Cardiac fibroblast (primary cell): Measurements from ENCODE around the gene CTNND2.

Experiments
- DNase-seq, 2 donors: peaks; one replicate each; pipeline versions ENCODE4 v3.0.0 to v3.0.0-alpha.2; 2010; ENCODE audit warnings: low read depth in 2 of 2
- H3K4me3 ChIP-seq, 2 donors: replicated peaks in 1 of 2; 1 replicate in 1 of 2; 2 replicates in 1 of 2; pipeline ENCODE4 v1.5.1; 2011; ENCODE audit warnings: low read depth in 2 of 2, low read length in 2 of 2, mild to moderate bottlenecking in 2 of 2, moderate library complexity in 1 of 2
- TF ChIP-seq, protein P1 (sequence below): IDR thresholded peaks from one replicate; pipeline ENCODE4 v1.5.1; 2011; ENCODE audit warnings: low read depth, mild to moderate bottlenecking, low read length, inconsistent platforms

CTNND2 gene

DNA sequence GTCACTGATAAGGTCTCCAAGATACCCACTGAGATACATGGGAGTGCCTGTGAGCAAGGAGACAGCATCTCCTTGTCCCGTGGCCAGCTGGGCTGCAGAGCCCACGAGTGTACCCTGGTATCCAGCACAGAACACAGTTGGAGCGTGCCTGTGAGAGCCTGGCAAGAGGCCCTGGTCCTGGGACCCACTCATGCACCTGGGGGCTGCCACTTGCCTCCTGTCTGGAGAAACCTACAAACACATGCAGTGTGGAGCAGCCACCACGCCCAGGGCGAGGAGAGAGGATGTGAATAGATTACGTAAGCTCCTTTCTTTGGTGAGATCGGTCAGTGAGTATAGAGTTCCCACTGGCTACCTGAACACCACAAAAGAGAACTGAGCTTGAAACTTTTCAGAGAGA lies 88.3 kb downstream of the CTNND2 start:
- DNase-seq, result no peak
- H3K4me3 ChIP-seq, result no peak overlapping the region
- TF ChIP-seq, protein P1, sequence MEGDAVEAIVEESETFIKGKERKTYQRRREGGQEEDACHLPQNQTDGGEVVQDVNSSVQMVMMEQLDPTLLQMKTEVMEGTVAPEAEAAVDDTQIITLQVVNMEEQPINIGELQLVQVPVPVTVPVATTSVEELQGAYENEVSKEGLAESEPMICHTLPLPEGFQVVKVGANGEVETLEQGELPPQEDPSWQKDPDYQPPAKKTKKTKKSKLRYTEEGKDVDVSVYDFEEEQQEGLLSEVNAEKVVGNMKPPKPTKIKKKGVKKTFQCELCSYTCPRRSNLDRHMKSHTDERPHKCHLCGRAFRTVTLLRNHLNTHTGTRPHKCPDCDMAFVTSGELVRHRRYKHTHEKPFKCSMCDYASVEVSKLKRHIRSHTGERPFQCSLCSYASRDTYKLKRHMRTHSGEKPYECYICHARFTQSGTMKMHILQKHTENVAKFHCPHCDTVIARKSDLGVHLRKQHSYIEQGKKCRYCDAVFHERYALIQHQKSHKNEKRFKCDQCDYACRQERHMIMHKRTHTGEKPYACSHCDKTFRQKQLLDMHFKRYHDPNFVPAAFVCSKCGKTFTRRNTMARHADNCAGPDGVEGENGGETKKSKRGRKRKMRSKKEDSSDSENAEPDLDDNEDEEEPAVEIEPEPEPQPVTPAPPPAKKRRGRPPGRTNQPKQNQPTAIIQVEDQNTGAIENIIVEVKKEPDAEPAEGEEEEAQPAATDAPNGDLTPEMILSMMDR, result no peak

DNA sequence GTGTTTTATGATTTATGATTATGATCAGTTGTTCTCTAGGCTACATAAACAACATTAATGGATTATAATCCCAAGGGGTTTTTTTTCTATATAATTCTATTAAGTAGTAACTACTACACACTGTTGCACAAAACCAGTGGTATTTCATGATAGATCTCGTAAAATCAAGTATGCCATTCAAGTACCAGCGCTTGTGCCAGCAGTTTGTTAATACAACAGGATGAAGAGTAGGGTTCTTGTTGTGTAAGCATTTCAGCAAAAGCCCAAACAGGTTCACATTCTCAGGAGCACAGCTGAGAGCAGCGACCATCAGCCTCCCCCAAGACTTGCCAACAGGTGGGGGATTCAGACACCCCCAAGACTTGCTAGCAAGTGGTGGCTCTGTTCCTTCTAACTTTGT lies 88.8 kb downstream of the CTNND2 start:
- TF ChIP-seq, protein P1, result no peak
- no peak for DNase-seq

DNA sequence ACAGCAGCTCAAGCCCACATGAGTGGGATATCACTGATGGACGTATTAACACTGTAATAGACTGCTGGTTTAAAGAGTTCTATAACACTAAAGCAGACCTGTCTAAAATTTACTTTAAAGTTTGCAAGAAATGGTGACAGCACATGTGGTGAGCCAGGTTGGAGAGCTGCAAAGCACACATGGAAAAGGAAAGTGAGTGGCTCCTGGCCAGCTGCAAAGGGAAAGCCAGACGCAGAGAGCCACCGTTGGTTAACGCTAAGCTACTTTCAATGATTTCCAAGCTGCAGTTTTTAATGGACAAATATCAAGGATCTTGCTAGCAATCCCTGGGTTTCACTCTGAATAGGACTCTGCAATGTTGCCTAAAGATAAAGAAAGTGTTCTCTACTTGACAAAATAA lies 89.9 kb downstream of the CTNND2 start:
- TF ChIP-seq, protein P1, result no peak
- no peak overlapping the region for H3K4me3 ChIP-seq
- no peak for DNase-seq

More for the DNA sequence above, 88.8 kb downstream of the CTNND2 start:
- H3K4me3 ChIP-seq, result no peak overlapping the region

DNA sequence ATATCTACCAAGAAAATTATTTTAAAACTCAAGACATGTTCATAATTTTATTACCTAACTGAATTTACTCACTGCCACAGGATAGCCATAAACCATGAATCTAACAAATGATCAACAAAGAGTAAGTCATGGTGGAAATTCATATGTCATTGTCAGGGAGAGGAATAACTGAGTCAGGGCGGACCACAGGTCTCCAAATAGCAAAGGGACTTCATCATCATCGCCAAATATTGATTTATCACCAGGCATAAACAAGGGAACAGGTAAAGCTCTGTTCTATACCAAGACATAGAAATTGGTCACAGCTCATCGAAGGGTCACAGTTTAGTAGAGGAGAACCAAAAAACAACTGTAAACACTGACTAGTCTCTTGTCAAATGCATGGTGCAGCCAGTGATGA lies 94.8 kb downstream of the CTNND2 start:
- DNase-seq, result no peak
- TF ChIP-seq, protein P1, result no peak
- no peak overlapping the region for H3K4me3 ChIP-seq

DNA sequence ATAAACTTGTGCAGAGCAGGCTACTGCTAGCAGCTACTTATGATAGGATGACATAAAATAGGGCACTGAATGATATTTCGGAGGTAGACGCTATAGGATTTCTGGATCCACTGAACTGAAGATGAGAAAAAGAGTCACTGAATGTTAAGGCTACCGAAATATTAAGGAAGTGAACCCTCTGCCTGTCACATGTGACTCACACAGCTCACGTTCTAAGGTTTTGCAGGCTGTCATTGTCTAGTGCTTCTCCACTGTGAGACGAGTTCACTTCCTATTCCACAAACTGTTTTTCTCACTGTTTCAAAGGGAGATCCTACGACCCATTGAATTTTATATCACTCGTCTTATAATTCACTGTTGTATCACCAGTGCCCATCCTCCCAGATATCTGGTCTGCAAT lies 100.8 kb downstream of the CTNND2 start:
- TF ChIP-seq, protein P1, result no peak
- no peak for DNase-seq
- H3K4me3 ChIP-seq, result no peak overlapping the region

DNA sequence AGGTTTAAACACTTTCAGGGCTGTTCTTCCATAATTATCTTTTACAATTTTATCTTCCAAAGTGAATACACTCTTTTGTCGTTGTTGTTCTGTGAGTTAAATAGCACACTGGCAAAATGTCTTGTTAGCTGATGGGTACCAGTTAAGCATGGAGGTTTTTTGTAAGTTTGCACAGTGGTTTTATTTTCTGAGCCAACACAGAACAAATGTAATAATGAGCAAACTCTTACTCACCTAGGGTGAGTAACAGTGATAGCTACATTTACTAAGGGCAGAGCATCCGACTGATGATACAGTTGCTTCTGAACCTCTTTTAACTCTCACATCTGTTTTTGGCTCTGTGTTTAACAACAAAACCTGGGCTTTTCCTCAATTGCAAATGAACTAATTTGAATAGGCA lies 103.2 kb downstream of the CTNND2 start:
- H3K4me3 ChIP-seq, result no peak overlapping the region
- TF ChIP-seq, protein P1, result no peak
- no peak for DNase-seq

DNA sequence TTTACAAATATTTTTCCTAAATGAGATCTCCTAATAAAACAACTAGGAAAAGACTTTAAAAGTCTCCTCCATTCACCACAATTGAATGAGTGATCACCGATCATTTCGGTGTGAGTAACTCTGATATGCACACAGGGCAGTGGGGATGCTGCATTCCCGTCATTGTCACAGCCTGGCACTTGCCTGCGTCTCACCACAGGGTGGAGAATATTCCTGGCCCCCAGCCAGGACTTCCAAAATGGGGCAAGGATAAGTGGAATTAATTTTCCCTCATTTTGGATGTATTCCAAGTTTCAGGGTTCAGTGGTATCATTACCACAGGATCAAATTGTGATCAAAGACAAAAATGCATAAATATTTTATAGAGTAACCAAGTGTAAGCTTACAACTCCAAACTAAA lies 107.1 kb downstream of the CTNND2 start:
- no peak for DNase-seq
- TF ChIP-seq, protein P1, result no peak
- no peak overlapping the region for H3K4me3 ChIP-seq
